Activated T-helper 9 cell treated with anti-CD3 and anti-CD28 coated beads, Interleukin-2, amount 50 U/mL, for 16 hours (primary cell): ENCODE data around the gene RAB7B.

Experiments
- DNase-seq: peaks from one replicate; pipeline ENCODE4 v3.0.0-alpha.2; 2020; ENCODE audit warnings: low read depth

RAB7B gene

GRCh38 chr1:205948886-205949285 lies 54.3 kb downstream of the RAB7B start:
- DNase-seq, result no peak

GRCh38 chr1:205948039-205948438 lies 55.2 kb downstream of the RAB7B start:
- DNase-seq, result no peak

GRCh38 chr1:205947024-205947423 lies 56.2 kb downstream of the RAB7B start:
- no peak for DNase-seq

GRCh38 chr1:205945069-205945468 lies 58.1 kb downstream of the RAB7B start:
- DNase-seq, result no peak

- no peak for DNase-seq
Measured at GRCh38 chr1:205944525-205944924, 58.7 kb downstream of the RAB7B start.

GRCh38 chr1:205943245-205943644 lies 60.0 kb downstream of the RAB7B start, which contains the start of gene SLC26A9:
Gene SLC26A9, minus strand, starts transcription at chr1:205943456. Its CDS starts 7,636 bp downstream, at chr1:205935820.
- no peak for DNase-seq

GRCh38 chr1:205942631-205943159 lies 60.5 kb downstream of the RAB7B start:
- no peak for DNase-seq

- no peak for DNase-seq
Measured at GRCh38 chr1:205940710-205941109, 62.5 kb downstream of the RAB7B start.

GRCh38 chr1:205939690-205940330 lies 63.4 kb downstream of the RAB7B start:
- DNase-seq, result no peak

- no peak for DNase-seq
Measured at GRCh38 chr1:205938682-205939081, 64.5 kb downstream of the RAB7B start.

GRCh38 chr1:205936846-205937586 lies 66.2 kb downstream of the RAB7B start:
- DNase-seq, result no peak

GRCh38 chr1:205936311-205936710 lies 66.9 kb downstream of the RAB7B start:
- DNase-seq, result no peak

GRCh38 chr1:205935869-205936268 lies 67.3 kb downstream of the RAB7B start:
- DNase-seq, result no peak

- DNase-seq, result no peak
Measured at GRCh38 chr1:205934788-205935187, 68.4 kb downstream of the RAB7B start.

GRCh38 chr1:205933671-205934618 lies 69.2 kb downstream of the RAB7B start:
- DNase-seq, result no peak

- no peak for DNase-seq
Measured at GRCh38 chr1:205932776-205933175, 70.4 kb downstream of the RAB7B start.

- DNase-seq, result no peak
Measured at GRCh38 chr1:205930799-205931281, 72.4 kb downstream of the RAB7B start.

- DNase-seq, result no peak
Measured at GRCh38 chr1:205930195-205930577, 73.0 kb downstream of the RAB7B start.

GRCh38 chr1:205929496-205930194 lies 73.5 kb downstream of the RAB7B start:
- no peak for DNase-seq

- no peak for DNase-seq
Measured at GRCh38 chr1:205928317-205928716, 74.9 kb downstream of the RAB7B start.

- DNase-seq, result no peak
Measured at GRCh38 chr1:205927676-205928075, 75.5 kb downstream of the RAB7B start.
